HCT116 (cell line): ENCODE data around the gene FLT3. TPM values are rescaled to one million over a fixed set of nuclear protein-coding genes. Genes with fewer than 3 reads are reported as not detected.

Experiments
- ATAC-seq: fragments of 200-7000 bp; cut with Tn5 transposase; 2 replicates; pipeline ENCODE4 v1.9.1; 2020; ENCODE audit warnings: mild to moderate bottlenecking, moderate library complexity
- BruUV-seq: library from RNA; stranded (reverse); fragments of 400-500 nt; replicated peaks from 2 replicates; lab custom pipeline; 2021; lab: Mats Ljungman, UMichigan
- CTCF ChIA-PET: fragments of 300-600 bp; sonication (Branson Sonifier 250); formaldehyde crosslinking; loops from one replicate; lab custom pipeline; 2021; ENCODE audit warnings: antibody characterized with exemption; lab: Charles Lee
- POLR2A ChIA-PET: fragments of 300-600, 350-600 bp; sonication (Branson Sonifier 250); formaldehyde crosslinking; loops from one replicate; lab custom pipeline; 2021; ENCODE audit warnings: antibody characterized with exemption; lab: Charles Lee
- RAD21 ChIA-PET, 2 experiments: fragments of 300-600 bp; sonication (Branson Sonifier 250); formaldehyde crosslinking; loops; one replicate each; lab custom pipeline; 2023; ENCODE audit warnings: low total read pairs in 2 of 2; ENCODE audit not compliant: uncharacterized antibody in 2 of 2, unreplicated experiment in 2 of 2, low non-redundant PET in 1 of 2; lab: Charles Lee
- DNase-seq: peaks from one replicate; pipeline ENCODE4 v3.0.0-alpha.2; 2010; ENCODE audit warnings: low read depth, low spot score
- H2AFZ ChIP-seq: fragments of 200-600 bp; shearing (Covaris generic), sonication (generic); 2 replicates; pipeline ENCODE4 v1.6.1; 2017; ENCODE audit warnings: low read depth, mixed run types, mixed read lengths, antibody characterized with exemption, low read length; ENCODE audit not compliant: poor library complexity, severe bottlenecking
- H3K27ac ChIP-seq: 2 replicates; pipeline ENCODE4 v1.5.1; 2012; ENCODE audit warnings: low read depth, low read length
- H3K27me3 ChIP-seq: fragments of 200-600 bp; sonication (generic); 2 replicates; pipeline ENCODE4 v1.6.1; 2016; ENCODE audit warnings: mixed run types, low read length, mixed read lengths; ENCODE audit not compliant: insufficient read depth
- H3K36me3 ChIP-seq, 2 experiments: fragments of 200-500 bp in 1 of 2; fragments of 200-600 bp in 1 of 2; sonication (Bioruptor generic) in 1 of 2; sonication (generic) in 1 of 2; 2 replicates each; pipeline versions ENCODE4 v1.5.1 to v1.6.1; 2014 to 2016; ENCODE audit warnings: low read length in 2 of 2, inconsistent platforms in 1 of 2, mixed read lengths in 1 of 2, mixed run types in 1 of 2; ENCODE audit not compliant: insufficient read depth in 2 of 2, control insufficient read depth in 1 of 2
- H3K4me1 ChIP-seq, 2 experiments: fragments of 200-600 bp in 1 of 2; sonication (generic) in 1 of 2; 2 replicates each; pipeline versions ENCODE4 v1.5.1 to v1.6.1; 2012 to 2017; ENCODE audit warnings: low read length in 2 of 2, inconsistent platforms in 1 of 2, mild to moderate bottlenecking in 1 of 2, mixed read lengths in 1 of 2, mixed run types in 1 of 2, moderate library complexity in 1 of 2; ENCODE audit not compliant: insufficient read depth in 2 of 2, control insufficient read depth in 1 of 2
- H3K4me2 ChIP-seq: fragments of 200-600 bp; sonication (generic); 2 replicates; pipeline ENCODE4 v1.6.1; 2017; ENCODE audit warnings: mixed run types, low read length, mixed read lengths
- H3K4me3 ChIP-seq, 2 experiments: fragments of 200-600 bp in 1 of 2; sonication (generic) in 1 of 2; replicated peaks in 1 of 2; 2 replicates each; pipeline ENCODE4 v1.5.1; 2011 to 2016; ENCODE audit warnings: low read length in 2 of 2, control low read depth in 1 of 2, low read depth in 1 of 2, mild to moderate bottlenecking in 1 of 2, mixed read lengths in 1 of 2, mixed run types in 1 of 2
- H3K79me2 ChIP-seq: fragments of 200-600 bp; sonication (generic); 2 replicates; pipeline ENCODE4 v1.6.1; 2017; ENCODE audit warnings: mild to moderate bottlenecking, mixed run types, low read length, moderate library complexity, mixed read lengths; ENCODE audit not compliant: insufficient read depth
- H3K9ac ChIP-seq: fragments of 200-600 bp; sonication (generic); 2 replicates; pipeline ENCODE4 v1.6.1; 2016; ENCODE audit warnings: low read length, mixed read lengths
- H3K9me2 ChIP-seq: fragments of 200-600 bp; sonication (generic), shearing (Covaris generic); 2 replicates; pipeline ENCODE4 v1.6.1; 2017; ENCODE audit warnings: mixed run types, mild to moderate bottlenecking, moderate library complexity; ENCODE audit not compliant: insufficient read depth
- H3K9me3 ChIP-seq, 2 experiments: fragments of 200-500 bp in 1 of 2; fragments of 200-600 bp in 1 of 2; sonication (Bioruptor generic) in 1 of 2; sonication (generic) in 1 of 2; 2 replicates each; pipeline ENCODE4 v1.6.1; 2014 to 2017; ENCODE audit warnings: low read length in 2 of 2, mixed read lengths in 2 of 2, inconsistent platforms in 1 of 2, low read depth in 1 of 2, mild to moderate bottlenecking in 1 of 2, mixed run types in 1 of 2, moderate library complexity in 1 of 2; ENCODE audit not compliant: control insufficient read depth in 1 of 2, insufficient read depth in 1 of 2
- H4K20me1 ChIP-seq: fragments of 200-600 bp; sonication (generic), shearing (Covaris generic); 2 replicates; pipeline ENCODE4 v1.6.1; 2017; ENCODE audit warnings: mixed run types, mild to moderate bottlenecking, moderate library complexity; ENCODE audit not compliant: insufficient read depth
- CEBPB ChIP-seq: IDR thresholded peaks from 2 replicates; pipeline ENCODE4 v1.6.1; 2012; ENCODE audit warnings: low read depth
- ELF1 ChIP-seq: IDR thresholded peaks from 2 replicates; pipeline ENCODE4 v1.6.1; 2012; ENCODE audit warnings: low read depth, borderline replicate concordance
- EZH2 ChIP-seq: fragments of 200-600 bp; sonication (generic); IDR thresholded peaks from 2 replicates; pipeline ENCODE4 v1.6.1; 2017; ENCODE audit warnings: antibody characterized with exemption, mixed run types
- JUND ChIP-seq: IDR thresholded peaks from 2 replicates; pipeline ENCODE4 v1.6.1; 2012
- POLR2A ChIP-seq: IDR thresholded peaks from 2 replicates; pipeline ENCODE4 v1.7.0; 2011; ENCODE audit warnings: borderline replicate concordance; ENCODE audit not compliant: insufficient read depth, insufficient read length; ENCODE audit errors: extremely low read depth
- POLR2AphosphoS5 ChIP-seq: IDR thresholded peaks from 2 replicates; pipeline ENCODE4 v1.6.1; 2011; ENCODE audit warnings: mild to moderate bottlenecking, low read depth, low read length, moderate library complexity
- YY1 ChIP-seq: IDR thresholded peaks from 2 replicates; pipeline ENCODE4 v1.6.1; 2011; ENCODE audit warnings: low read length, low read depth, moderate library complexity, mild to moderate bottlenecking; ENCODE audit not compliant: insufficient replicate concordance; ENCODE audit errors: extremely low read depth
- ZNF274 ChIP-seq: fragments of 200-500 bp; sonication (Bioruptor generic); IDR thresholded peaks from 2 replicates; pipeline ENCODE4 v1.6.1; 2014; ENCODE audit warnings: mild to moderate bottlenecking, low read depth, low read length, inconsistent platforms
- intact Hi-C: fragments of 100-400 bp; cut with micrococcal nuclease; formaldehyde crosslinking; loops from 2 replicates; pipeline ENCODE4 v1.10.0; 2022
- total RNA-seq: library from RNA; stranded (reverse); gene quantifications from one replicate; pipeline ENCODE4 v1.2.1, GENCODE V29; 2021; ENCODE audit not compliant: unreplicated experiment
- TF ChIP-seq, protein P1 (sequence below): IDR thresholded peaks from 2 replicates; pipeline ENCODE4 v1.6.1; 2012; ENCODE audit warnings: low read depth

Gene FLT3
- total RNA-seq, 1 experiment from 2014 or later = 0.17 TPM

DNA sequence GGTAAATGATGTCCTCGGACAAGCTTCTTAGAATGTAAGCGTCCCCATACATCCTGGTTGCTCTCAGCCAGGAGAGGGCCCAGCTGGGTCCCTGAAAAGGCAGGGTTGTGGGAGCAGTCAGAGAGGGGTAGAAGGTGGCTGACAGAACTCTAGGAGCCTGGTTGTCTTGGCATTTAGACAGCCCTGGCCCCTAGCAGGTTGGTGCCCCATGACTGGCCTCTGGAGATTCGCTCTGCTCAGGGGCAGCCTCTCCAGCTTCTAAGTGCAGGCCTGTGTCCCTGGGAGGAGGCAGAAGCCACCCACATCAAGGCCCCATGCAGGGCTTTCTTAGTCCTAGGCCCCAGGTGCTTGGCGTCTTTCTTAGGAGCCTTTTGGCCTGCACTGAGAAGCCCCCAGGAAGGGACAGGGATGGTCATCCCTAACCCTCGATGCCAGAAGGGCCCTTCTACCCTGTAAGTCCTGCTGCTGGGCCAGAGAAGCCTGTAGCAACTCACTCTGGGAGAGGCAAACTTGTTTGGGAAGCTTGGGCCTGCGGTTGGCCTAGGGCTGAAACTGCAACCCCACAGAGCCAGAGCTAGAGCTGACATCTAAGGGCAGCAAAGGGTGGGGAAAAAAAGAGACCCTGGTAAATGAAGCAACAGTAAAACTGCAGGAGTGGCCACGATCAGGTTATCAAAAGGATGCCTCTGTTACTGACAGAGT lies 128.4 kb downstream of the FLT3 start:
- ATAC-seq = no peak

More for the DNA sequence above, 128.4 kb downstream of the FLT3 start:
- H3K27ac ChIP-seq = no peak overlapping the region
- H3K4me3 ChIP-seq = no peak overlapping the region
- peaks cover 17% of the 10 kb centered on the region for H3K79me2 ChIP-seq
- H2AFZ ChIP-seq = no peak overlapping the region
- TF ChIP-seq ELF1 (no peak), YY1 (no peak), POLR2AphosphoS5 (no peak), POLR2A (no peak), CEBPB (no peak), ZNF274 (no peak), JUND (no peak), EZH2 (no peak)
- TF ChIP-seq, protein P1, sequence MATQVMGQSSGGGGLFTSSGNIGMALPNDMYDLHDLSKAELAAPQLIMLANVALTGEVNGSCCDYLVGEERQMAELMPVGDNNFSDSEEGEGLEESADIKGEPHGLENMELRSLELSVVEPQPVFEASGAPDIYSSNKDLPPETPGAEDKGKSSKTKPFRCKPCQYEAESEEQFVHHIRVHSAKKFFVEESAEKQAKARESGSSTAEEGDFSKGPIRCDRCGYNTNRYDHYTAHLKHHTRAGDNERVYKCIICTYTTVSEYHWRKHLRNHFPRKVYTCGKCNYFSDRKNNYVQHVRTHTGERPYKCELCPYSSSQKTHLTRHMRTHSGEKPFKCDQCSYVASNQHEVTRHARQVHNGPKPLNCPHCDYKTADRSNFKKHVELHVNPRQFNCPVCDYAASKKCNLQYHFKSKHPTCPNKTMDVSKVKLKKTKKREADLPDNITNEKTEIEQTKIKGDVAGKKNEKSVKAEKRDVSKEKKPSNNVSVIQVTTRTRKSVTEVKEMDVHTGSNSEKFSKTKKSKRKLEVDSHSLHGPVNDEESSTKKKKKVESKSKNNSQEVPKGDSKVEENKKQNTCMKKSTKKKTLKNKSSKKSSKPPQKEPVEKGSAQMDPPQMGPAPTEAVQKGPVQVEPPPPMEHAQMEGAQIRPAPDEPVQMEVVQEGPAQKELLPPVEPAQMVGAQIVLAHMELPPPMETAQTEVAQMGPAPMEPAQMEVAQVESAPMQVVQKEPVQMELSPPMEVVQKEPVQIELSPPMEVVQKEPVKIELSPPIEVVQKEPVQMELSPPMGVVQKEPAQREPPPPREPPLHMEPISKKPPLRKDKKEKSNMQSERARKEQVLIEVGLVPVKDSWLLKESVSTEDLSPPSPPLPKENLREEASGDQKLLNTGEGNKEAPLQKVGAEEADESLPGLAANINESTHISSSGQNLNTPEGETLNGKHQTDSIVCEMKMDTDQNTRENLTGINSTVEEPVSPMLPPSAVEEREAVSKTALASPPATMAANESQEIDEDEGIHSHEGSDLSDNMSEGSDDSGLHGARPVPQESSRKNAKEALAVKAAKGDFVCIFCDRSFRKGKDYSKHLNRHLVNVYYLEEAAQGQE = no peak
- H3K27me3 ChIP-seq = no peaks in the 10 kb centered on the region
- CTCF ChIA-PET = interaction anchor here (4.2 kb wide), 1 partner anchor 12 kb away, joined by 14 read pairs; no protein-coding TSS in a partner anchor
- H3K36me3 ChIP-seq = no peaks in the 10 kb centered on the region
- RAD21 ChIA-PET = no interaction called here
- H3K9me3 ChIP-seq = no peaks in the 10 kb centered on the region
- no peak overlapping the region for H3K4me2 ChIP-seq
- POLR2A ChIA-PET = no interaction called here
- peaks cover 6 to 16% of the 10 kb centered on the region in 2 experiments; a peak in 3 of 4 replicates for H3K4me1 ChIP-seq
- intact Hi-C loops = no loop called here
- no peak overlapping the region for H3K9ac ChIP-seq
- H3K9me2 ChIP-seq = no peaks in the 10 kb centered on the region
- BruUV-seq = no TSS peak
- no peaks in the 10 kb centered on the region for H4K20me1 ChIP-seq
- DNase-seq = no peak
